GM12872 (cell line): ENCODE measurements around the gene TFPT.

Experiments used
- CTCF ChIP-seq: IDR thresholded peaks from 3 replicates; pipeline ENCODE4 v1.5.1; 2011; ENCODE audit warnings: low read depth, mild to moderate bottlenecking, low read length, moderate library complexity; ENCODE audit not compliant: insufficient read depth

The TFPT gene

GRCh38 chr19:54115109-54116063, at the start of gene TFPT, which contains the start of gene PRPF31:
Gene TFPT, minus strand, starts transcription at chr19:54115657. Its CDS starts 388 bp downstream, at chr19:54115269.
Gene PRPF31, plus strand, starts transcription at chr19:54115754. Its CDS starts 2,525 bp downstream, at chr19:54118279.
- no peak for TF ChIP-seq CTCF

- no peak for TF ChIP-seq CTCF
Measured at GRCh38 chr19:54165222-54165621, 49.8 kb upstream of the TFPT start.

DNA sequence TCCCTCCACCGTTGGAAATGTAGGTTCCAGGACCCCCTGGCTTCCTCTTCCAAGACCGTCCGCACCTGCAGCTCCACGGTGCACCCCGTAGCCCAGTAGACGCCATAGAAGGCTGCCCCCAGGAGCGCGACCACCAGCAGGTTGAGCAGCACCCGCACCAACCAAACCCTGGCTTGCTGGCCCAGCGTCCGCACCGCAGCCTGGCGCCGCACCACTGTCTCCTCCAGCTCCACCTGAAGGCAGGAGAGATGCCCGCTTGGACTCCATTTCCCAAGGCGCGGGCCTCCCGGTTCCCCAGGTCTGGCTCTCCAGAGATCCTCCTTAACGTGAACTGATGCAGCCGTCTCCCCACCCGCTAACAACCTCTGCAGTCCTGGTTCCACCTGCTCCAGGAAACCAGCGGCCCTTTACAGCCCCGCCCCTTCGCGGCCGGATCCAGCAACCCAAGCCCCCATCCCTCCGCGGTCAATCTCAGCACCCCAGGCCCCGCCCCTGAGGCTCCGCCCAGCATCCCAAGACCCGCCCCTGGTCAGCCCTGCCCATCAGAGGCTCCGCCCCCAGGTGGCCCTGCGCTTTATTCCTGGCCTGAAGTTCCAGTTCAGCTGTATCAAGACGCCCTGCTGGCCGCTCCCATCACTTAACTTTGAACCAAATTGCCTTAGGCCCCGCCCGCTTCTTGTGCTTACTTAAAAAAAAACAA, 49.1 kb upstream of the TFPT start:
- TF ChIP-seq CTCF, result no peak

GRCh38 chr19:54162884-54163283, 47.4 kb upstream of the TFPT start:
- no peak for TF ChIP-seq CTCF

- no peak for TF ChIP-seq CTCF
Measured at GRCh38 chr19:54162241-54162805, 46.9 kb upstream of the TFPT start.

GRCh38 chr19:54160854-54161253, 45.4 kb upstream of the TFPT start:
- TF ChIP-seq CTCF, result no peak
